Measurements from ENCODE around the gene USF1. TPM values are rescaled to one million over a fixed set of nuclear protein-coding genes. Genes with fewer than 3 reads are reported as not detected.
"Not testable (repeated sequence)": the region's sequence is repeated elsewhere in the genome, so short reads cannot be mapped to it uniquely, and the experiment has no call there.

USF1 gene
- total RNA-seq, 1 experiment from 2014 or later: 81.9 TPM

GRCh38 chr1:160992036-160992435 lies 53.7 kb downstream of the USF1 start:
- DNase-seq (ENCODE audit: low read depth): not testable (repeated sequence)

Small RNA genes within 50 kb of the gene (small RNA-seq; reads per million reads assigned to genes)
- gene AL591806.2: not detected

Other genes starting within 250 kb of the USF1 start
- gene LY9, start 249.8 kb downstream of the USF1 start, total RNA-seq (2014; rRNA removed; shearing (Covaris generic)): not detected in 2 replicates
- gene CD244, start 183.1 kb downstream of the USF1 start, total RNA-seq (2014; rRNA removed; shearing (Covaris generic)): not detected in 2 replicates
- not detected in 2 replicates for gene ITLN1, start 160.8 kb downstream of the USF1 start, total RNA-seq (2014; rRNA removed; shearing (Covaris generic))
- not detected in 2 replicates for gene ITLN2, start 91.2 kb downstream of the USF1 start, total RNA-seq (2014; rRNA removed; shearing (Covaris generic))
- gene F11R, start 24.8 kb downstream of the USF1 start, total RNA-seq (2014; rRNA removed; shearing (Covaris generic)): 6.6 and 10.3 TPM in 2 replicates
- gene TSTD1, start 7.0 kb downstream of the USF1 start, total RNA-seq (2014; rRNA removed; shearing (Covaris generic)): 0.30 TPM in 1 of 2 replicates, not detected in the other
- gene ARHGAP30, start 23.9 kb upstream of the USF1 start, total RNA-seq (2014; rRNA removed; shearing (Covaris generic)): 4.0 and 6.0 TPM in 2 replicates
- gene NECTIN4, start 43.6 kb upstream of the USF1 start, total RNA-seq (2014; rRNA removed; shearing (Covaris generic)): 1.4 and 1.9 TPM in 2 replicates
- gene KLHDC9, start 52.4 kb upstream of the USF1 start, total RNA-seq (2014; rRNA removed; shearing (Covaris generic)): 0.51 and 1.0 TPM in 2 replicates
- gene PFDN2, start 72.1 kb upstream of the USF1 start, total RNA-seq (2014; rRNA removed; shearing (Covaris generic)): 124 and 137 TPM in 2 replicates
- 27.4 and 35.1 TPM in 2 replicates for gene NIT1, start 72.1 kb upstream of the USF1 start, total RNA-seq (2014; rRNA removed; shearing (Covaris generic))
- gene DEDD, start 86.7 kb upstream of the USF1 start, total RNA-seq (2014; rRNA removed; shearing (Covaris generic)): 26.5 and 42.6 TPM in 2 replicates
- gene UFC1, start 108.0 kb upstream of the USF1 start, total RNA-seq (2014; rRNA removed; shearing (Covaris generic)): 68.1 and 68.2 TPM in 2 replicates
- 5.5 and 9.7 TPM in 2 replicates for gene USP21, start 113.5 kb upstream of the USF1 start, total RNA-seq (2014; rRNA removed; shearing (Covaris generic))
- gene PPOX, start 120.4 kb upstream of the USF1 start, total RNA-seq (2014; rRNA removed; shearing (Covaris generic)): 9.0 and 12.9 TPM in 2 replicates
- gene B4GALT3, start 131.5 kb upstream of the USF1 start, total RNA-seq (2014; rRNA removed; shearing (Covaris generic)): 63.3 and 89.1 TPM in 2 replicates
- gene ADAMTS4, start 153.1 kb upstream of the USF1 start, total RNA-seq (2014; rRNA removed; shearing (Covaris generic)): not detected in 2 replicates
- gene NDUFS2, start 156.4 kb upstream of the USF1 start, total RNA-seq (2014; rRNA removed; shearing (Covaris generic)): 185 and 202 TPM in 2 replicates
- gene FCER1G, start 169.3 kb upstream of the USF1 start, total RNA-seq (2014; rRNA removed; shearing (Covaris generic)): 0.64 TPM in 1 of 2 replicates, not detected in the other
- gene APOA2, start 177.7 kb upstream of the USF1 start, total RNA-seq (2014; rRNA removed; shearing (Covaris generic)): not detected in 2 replicates
- gene TOMM40L, start 180.1 kb upstream of the USF1 start, total RNA-seq (2014; rRNA removed; shearing (Covaris generic)): 18.2 and 25.8 TPM in 2 replicates
- gene NR1I3, start 192.2 kb upstream of the USF1 start, total RNA-seq (2014; rRNA removed; shearing (Covaris generic)): not detected in 2 replicates
- gene PCP4L1, start 212.8 kb upstream of the USF1 start, total RNA-seq (2014; rRNA removed; shearing (Covaris generic)): 0.10 and 0.27 TPM in 2 replicates

Data from HT1080 (cell line).